ENCODE data around the gene FNDC11.
"Not testable (repeated sequence)": the region's sequence is repeated elsewhere in the genome, so short reads cannot be mapped to it uniquely, and the experiment has no call there.

FNDC11 gene
- total RNA-seq = 0.14 to 2.2 reads per million in 2 donors

- peak; percentile 52 for DNase-seq
Measured at GRCh38 chr20:63553933-63554290, at the start of gene FNDC11. Gene FNDC11 (plus strand): TSS chr20:63554159. CDS start chr20:63555664, 1,505 bp downstream.

GRCh38 chr20:63504642-63505041 is 49.3 kb upstream of the FNDC11 start:
- no peak for DNase-seq

GRCh38 chr20:63505281-63505680 is 48.7 kb upstream of the FNDC11 start:
- no peak for DNase-seq

- no peak for DNase-seq
Measured at GRCh38 chr20:63505723-63506122, 48.2 kb upstream of the FNDC11 start.

- no peak for DNase-seq
Measured at GRCh38 chr20:63507083-63507743, 46.7 kb upstream of the FNDC11 start.

GRCh38 chr20:63508072-63508768 is 45.7 kb upstream of the FNDC11 start:
- DNase-seq = no peak

GRCh38 chr20:63509088-63509564 is 44.8 kb upstream of the FNDC11 start:
- DNase-seq = no peak

- no peak for DNase-seq
Measured at GRCh38 chr20:63513207-63513606, 40.8 kb upstream of the FNDC11 start.

- not testable (repeated sequence) for DNase-seq
Measured at GRCh38 chr20:63514520-63514919, 39.4 kb upstream of the FNDC11 start.

GRCh38 chr20:63517376-63518309 is 36.3 kb upstream of the FNDC11 start:
- no peak for DNase-seq

- DNase-seq = no peak
Measured at GRCh38 chr20:63518351-63518861, 35.6 kb upstream of the FNDC11 start.

- DNase-seq = no peak
Measured at GRCh38 chr20:63518946-63519667, 34.9 kb upstream of the FNDC11 start.

GRCh38 chr20:63519668-63520503 is 34.1 kb upstream of the FNDC11 start:
- DNase-seq = peak; percentile 60

- peak; percentile 84 for DNase-seq
Measured at GRCh38 chr20:63520504-63520933, 33.4 kb upstream of the FNDC11 start, which contains the start of gene PPDPF. Gene PPDPF (plus strand): TSS chr20:63520765. CDS start chr20:63521309, 544 bp downstream.

- peak; percentile 55 for DNase-seq
Measured at GRCh38 chr20:63520934-63521601, 32.9 kb upstream of the FNDC11 start.

- no peak for DNase-seq
Measured at GRCh38 chr20:63521602-63522001, 32.4 kb upstream of the FNDC11 start.

GRCh38 chr20:63522091-63522868 is 31.7 kb upstream of the FNDC11 start:
- no peak for DNase-seq

GRCh38 chr20:63522981-63523611 is 30.9 kb upstream of the FNDC11 start:
- no peak for DNase-seq

- no peak for DNase-seq
Measured at GRCh38 chr20:63525185-63525584, 28.8 kb upstream of the FNDC11 start.

All from T-helper 9 cell (primary cell).